GM18507 (cell line): ENCODE results near the gene CBX8.
"Not testable (repeated sequence)": the region's sequence is repeated elsewhere in the genome, so short reads cannot be mapped to it uniquely, and the experiment has no call there.

Experiments used
- DNase-seq: peaks from one replicate; pipeline ENCODE4 v3.0.0; 2011; ENCODE audit warnings: low read depth; ENCODE audit not compliant: insufficient read length; ENCODE audit errors: extremely low spot score
- FAIRE-seq: peaks from 2 replicates; lab custom pipeline; 2011; peaks lifted over from hg19 to GRCh38; lab: Jason Lieb, UNC

Gene CBX8

GRCh38 chr17:79785017-79785899 lies 11.6 kb downstream of the CBX8 start:
- FAIRE-seq (no peak), DNase-seq (no peak)

- FAIRE-seq (no peak), DNase-seq (no peak)
Observed at GRCh38 chr17:79784353-79785016, 12.4 kb downstream of the CBX8 start.

GRCh38 chr17:79783891-79784290 lies 13.0 kb downstream of the CBX8 start:
- DNase-seq (no peak), FAIRE-seq (no peak)

- FAIRE-seq = no peak
Observed at GRCh38 chr17:79781736-79782575, 14.9 kb downstream of the CBX8 start.

GRCh38 chr17:79781012-79781650 lies 15.7 kb downstream of the CBX8 start:
- no peak for FAIRE-seq

More at GRCh38 chr17:79781736-79782575, 14.9 kb downstream of the CBX8 start:
- no peak for DNase-seq

GRCh38 chr17:79779661-79780365 lies 17.1 kb downstream of the CBX8 start:
- DNase-seq (no peak), FAIRE-seq (no peak)

More at GRCh38 chr17:79781012-79781650, 15.7 kb downstream of the CBX8 start:
- DNase-seq = no peak

- no peak for FAIRE-seq
- no peak for DNase-seq
Observed at GRCh38 chr17:79779084-79779529, 17.8 kb downstream of the CBX8 start.

- DNase-seq (no peak), FAIRE-seq (no peak)
Observed at GRCh38 chr17:79778504-79779083, 18.3 kb downstream of the CBX8 start.

GRCh38 chr17:79777894-79778503 lies 18.9 kb downstream of the CBX8 start, which contains the start of gene CBX2:
Gene CBX2 (plus strand): TSS chr17:79778148. CDS start chr17:79778236, 88 bp downstream.
- DNase-seq = peak; percentile 92
- FAIRE-seq = no peak

DNA sequence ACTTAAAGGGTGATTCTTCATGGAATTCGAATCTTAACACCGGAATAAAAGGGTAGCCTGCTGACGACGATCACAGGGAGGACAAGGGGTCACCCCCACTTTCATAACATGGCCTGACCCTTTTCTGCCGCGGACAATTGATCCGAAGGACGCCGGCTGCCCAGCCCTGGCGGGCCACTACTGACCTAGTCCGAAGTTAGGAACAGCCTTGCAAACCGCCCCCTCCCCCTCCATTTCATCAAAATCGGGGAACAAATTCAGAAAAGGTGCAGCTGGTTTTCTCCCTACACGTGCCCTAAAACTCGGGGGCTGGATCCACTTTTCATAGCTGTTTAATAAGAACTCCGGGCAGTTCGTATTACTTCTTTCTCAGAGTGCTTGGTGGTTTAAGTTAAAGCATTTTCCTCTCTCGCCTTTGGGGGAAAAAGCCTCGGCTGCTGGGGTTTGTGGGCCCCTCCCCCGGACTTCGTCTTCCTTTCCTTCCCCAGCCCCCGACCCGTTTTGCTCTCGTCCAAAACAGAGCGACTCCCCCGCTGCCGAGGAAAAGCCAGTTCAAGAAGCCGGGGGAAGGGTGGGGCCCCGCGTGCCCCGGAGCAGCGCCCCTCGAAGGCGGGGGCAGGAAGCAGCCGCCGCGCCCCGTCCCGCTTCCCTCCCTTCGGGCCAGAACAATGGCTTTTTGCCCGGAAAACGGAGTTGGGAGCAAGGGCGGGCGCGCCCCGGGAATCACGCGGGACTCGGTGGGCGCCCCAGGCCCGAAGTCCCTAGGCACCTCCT lies 19.6 kb downstream of the CBX8 start:
- no peak for FAIRE-seq
- DNase-seq = no peak

GRCh38 chr17:79776376-79777119 lies 20.3 kb downstream of the CBX8 start:
- FAIRE-seq = no peak
- no peak for DNase-seq

DNA sequence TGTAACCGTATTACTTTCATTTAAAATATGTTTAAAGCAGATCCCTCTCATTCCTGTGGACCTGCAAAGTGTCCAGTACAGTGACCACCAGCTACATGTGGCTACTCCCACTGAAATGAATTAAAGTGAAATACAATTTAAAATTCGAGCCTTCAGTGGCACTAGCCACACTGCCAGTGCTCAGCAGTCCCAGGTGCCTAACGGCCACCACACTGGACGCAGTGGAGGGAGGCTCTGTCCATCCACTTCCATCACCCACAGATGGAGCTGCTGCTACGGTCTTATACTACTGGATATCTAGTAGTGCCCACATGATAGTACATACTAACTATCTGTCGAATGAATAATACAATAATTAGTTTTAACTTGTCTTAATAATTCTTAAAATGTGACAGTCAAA lies 21.2 kb downstream of the CBX8 start:
- FAIRE-seq (no peak), DNase-seq (no peak)

DNA sequence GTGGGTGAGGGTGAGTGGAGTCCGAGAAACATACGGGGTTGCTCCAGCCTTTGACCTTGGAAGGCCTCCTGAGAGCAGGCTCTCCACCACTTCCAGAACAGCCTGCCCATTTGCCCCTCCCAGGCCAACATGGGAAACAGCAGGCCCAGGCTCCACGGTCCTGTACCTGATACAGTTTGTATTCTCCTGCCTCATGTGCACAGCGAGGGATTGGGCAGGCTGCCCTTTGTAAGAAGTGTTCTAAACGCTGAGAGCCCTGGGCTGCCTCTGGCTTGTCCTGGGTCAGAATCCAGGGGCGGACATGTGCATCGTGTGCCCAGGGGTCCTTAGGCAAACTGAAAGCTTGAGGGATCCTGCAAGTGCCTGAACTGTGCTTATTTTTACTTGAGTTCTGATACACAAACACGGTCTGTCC lies 22.3 kb downstream of the CBX8 start:
- DNase-seq = no peak
- no peak for FAIRE-seq

DNA sequence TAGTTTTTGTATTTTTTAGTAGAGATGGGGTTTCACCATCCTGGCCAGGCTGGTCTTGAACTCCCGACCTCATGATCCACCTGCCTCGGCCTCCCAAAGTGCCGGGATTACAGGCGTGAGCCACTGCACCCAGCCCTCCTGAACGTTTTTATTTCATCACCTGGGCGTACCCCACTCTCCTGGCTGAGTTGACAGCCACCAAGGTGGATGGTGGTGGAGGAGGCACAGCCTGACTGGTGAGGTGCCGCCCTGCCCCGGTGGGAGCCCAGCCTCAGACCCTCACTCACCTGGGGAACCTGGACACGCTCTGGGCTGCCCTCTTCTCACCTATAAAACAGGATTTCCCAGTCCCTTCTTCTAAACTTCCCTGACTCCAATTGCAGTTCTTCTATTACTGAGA lies 24.2 kb downstream of the CBX8 start:
- FAIRE-seq, DNase-seq: not testable (repeated sequence)

DNA sequence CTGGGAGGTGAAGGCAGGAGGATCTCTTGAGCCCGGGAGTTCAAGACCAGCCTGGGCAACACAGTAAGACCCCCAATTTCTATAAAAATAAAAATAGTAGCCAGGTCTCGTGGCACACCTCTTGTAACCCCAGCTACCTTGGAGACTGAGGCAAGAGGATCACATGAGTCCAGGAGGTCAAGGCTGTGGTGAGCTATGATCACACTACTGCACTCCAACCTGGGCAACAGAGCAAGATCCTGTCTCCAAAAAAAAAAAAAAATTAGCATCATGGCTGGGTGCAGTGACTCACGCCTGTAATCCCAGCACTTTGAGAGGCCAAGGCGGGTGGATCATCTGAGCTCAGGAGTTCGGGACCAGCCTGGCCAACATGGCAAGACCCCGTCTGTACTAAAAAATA lies 25.6 kb downstream of the CBX8 start:
- no peak for DNase-seq
- FAIRE-seq = no peak
